GM06990 (cell line): ENCODE data around the gene PLCB3.

Experiments used
- DNase-seq: peaks from one replicate; pipeline ENCODE4 v3.0.0-alpha.2; 2011; ENCODE audit not compliant: insufficient read length; ENCODE audit errors: extremely low read depth
- H3K27me3 ChIP-seq: replicated peaks from 2 replicates; pipeline ENCODE4 v1.6.0; 2011; ENCODE audit warnings: low read length; ENCODE audit not compliant: control insufficient read depth, insufficient read depth
- H3K36me3 ChIP-seq: 2 replicates; pipeline ENCODE4 v1.5.1; 2011; ENCODE audit warnings: low read length; ENCODE audit not compliant: control insufficient read depth, insufficient read depth
- H3K4me3 ChIP-seq: replicated peaks from 2 replicates; pipeline ENCODE4 v1.5.1; 2011; ENCODE audit warnings: low read depth, mild to moderate bottlenecking, control low read depth, low read length
- CTCF ChIP-seq: IDR thresholded peaks from 2 replicates; pipeline ENCODE4 v1.5.1; 2011; ENCODE audit warnings: low read length, control low read depth, mild to moderate bottlenecking, inconsistent platforms; ENCODE audit not compliant: insufficient read depth, poor library complexity, severe bottlenecking

Gene PLCB3

GRCh38 chr11:64317325-64317960 is 66.1 kb downstream of the PLCB3 start, which contains the start of gene TRMT112:
TRMT112 (minus strand) TSS chr11:64317559; CDS start chr11:64317526, 33 bp downstream.
- Histone ChIP-seq H3K4me3 (peak within 1 kb of the TSS; percentile 97), H3K36me3 (peaks cover 25% of the 10 kb centered on the region), H3K27me3 (no peaks in the 10 kb centered on the region)
- peak; percentile 93 for DNase-seq
- no peak for TF ChIP-seq CTCF

GRCh38 chr11:64317961-64318765 is 66.8 kb downstream of the PLCB3 start, which contains the start of gene PRDX5:
PRDX5 (plus strand) TSS chr11:64318121; CDS start chr11:64318216, 95 bp downstream.
- DNase-seq, result peak; percentile 98
- TF ChIP-seq CTCF, result peak; percentile 40
- H3K4me3 ChIP-seq, result peak within 1 kb of the TSS; percentile 97
- peaks cover 30% of the 10 kb centered on the region for H3K36me3 ChIP-seq
- H3K27me3 ChIP-seq, result no peaks in the 10 kb centered on the region
